ENCODE data around the gene PPM1N.

DNA sequence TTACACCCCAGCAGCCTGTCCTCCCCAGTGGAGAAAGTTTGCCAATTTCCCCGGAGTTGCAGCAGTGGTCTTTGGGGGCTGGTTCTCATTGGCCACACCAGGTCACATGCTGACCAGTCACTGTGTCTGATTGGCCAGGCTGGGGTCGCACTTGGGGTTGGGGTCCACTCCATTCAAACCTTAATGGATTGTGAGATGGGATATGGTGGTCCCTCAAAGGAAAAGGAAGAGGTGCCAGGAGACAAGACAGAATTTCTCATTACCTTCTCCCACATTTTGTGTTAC lies 3.4 kb downstream of the PPM1N start:
- TF ChIP-seq GATA2 (IDR thresholded peaks at IDR 0.05; ENCODE audit: low read depth, low read length) (no peak), GATA3 (IDR thresholded peaks at IDR 0.05; ENCODE audit: low read depth, low read length) (no peak)

Measured in SH-SY5Y (cell line).